Gastroesophageal sphincter (tissue), 3 donors: ENCODE data around the gene KCNIP3.

Source experiments
- CTCF ChIP-seq, 4 experiments: fragments of 200-600 bp in 2 of 4; fragments of 450-650 bp in 2 of 4; sonication (generic) in 1 of 4; IDR thresholded peaks; one replicate each; pipeline ENCODE4 v1.5.1; 2017 to 2019; ENCODE audit warnings: antibody characterized with exemption in 4 of 4, mild to moderate bottlenecking in 2 of 4, moderate library complexity in 2 of 4
- POLR2A ChIP-seq, 2 donors: fragments of 450-650 bp; IDR thresholded peaks; one replicate each; pipeline ENCODE4 v1.6.1; 2017; ENCODE audit warnings: antibody characterized with exemption in 2 of 2, mild to moderate bottlenecking in 2 of 2, moderate library complexity in 1 of 2
- POLR2AphosphoS5 ChIP-seq: sonication (generic); formaldehyde crosslinking; IDR thresholded peaks from one replicate; pipeline ENCODE4 v1.6.1; 2017; ENCODE audit warnings: antibody characterized with exemption

DNA sequence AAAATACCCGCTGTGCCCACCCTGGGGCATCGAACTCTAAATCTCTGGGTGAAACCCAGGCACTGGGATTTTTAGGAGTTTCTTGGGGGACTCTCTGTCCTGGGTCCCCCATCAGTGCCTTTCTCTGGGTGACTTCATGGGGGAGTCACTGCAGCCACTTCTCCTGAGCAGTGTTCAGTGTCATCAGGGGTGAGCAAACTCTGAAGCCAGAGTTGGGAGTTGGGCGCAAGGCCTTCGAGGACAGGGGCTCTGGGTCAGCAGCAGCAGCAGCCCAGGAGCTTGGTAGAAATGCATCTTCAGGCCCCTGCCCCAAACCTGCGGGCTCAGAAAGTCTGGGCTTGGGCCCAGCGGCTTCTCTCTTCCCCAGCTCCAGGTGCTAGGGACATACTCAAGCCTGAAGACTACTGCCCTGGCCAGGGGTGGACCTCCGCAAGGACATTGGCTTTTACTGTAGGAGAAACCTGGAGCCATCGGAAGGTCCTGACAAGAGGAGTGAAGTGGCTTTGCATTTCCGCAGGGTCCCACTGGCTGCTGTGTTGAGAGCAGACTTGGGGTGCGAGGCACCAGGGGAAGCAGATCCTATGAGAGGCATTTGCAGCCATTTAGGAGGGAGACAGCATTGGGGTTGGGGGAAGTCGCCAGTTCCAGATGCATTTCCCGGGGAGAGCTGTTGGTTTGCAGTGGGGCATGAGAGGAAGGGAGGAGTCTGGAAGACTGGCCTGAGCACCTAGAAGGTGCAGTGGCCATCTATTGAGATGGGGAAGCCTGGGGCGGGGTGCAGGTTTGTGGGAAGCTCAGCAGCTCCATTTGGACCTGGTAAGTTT lies 53.8 kb downstream of the KCNIP3 start:
- no peak for TF ChIP-seq POLR2A (IDR thresholded peaks at IDR 0.05)
- no peak for TF ChIP-seq CTCF (IDR thresholded peaks at IDR 0.05)
- TF ChIP-seq POLR2AphosphoS5: no peak
